Measurements from ENCODE around the gene EIF5A. TPM values are rescaled to one million over a fixed set of nuclear protein-coding genes. Genes with fewer than 3 reads are reported as not detected.
A peak's percentile ranks its signal among the peaks of the same experiment; 100 is the strongest.

The EIF5A gene
- total and polyA plus RNA-seq, 5 donors from 2014 or later = 210 to 631 (median 413) TPM

DNA sequence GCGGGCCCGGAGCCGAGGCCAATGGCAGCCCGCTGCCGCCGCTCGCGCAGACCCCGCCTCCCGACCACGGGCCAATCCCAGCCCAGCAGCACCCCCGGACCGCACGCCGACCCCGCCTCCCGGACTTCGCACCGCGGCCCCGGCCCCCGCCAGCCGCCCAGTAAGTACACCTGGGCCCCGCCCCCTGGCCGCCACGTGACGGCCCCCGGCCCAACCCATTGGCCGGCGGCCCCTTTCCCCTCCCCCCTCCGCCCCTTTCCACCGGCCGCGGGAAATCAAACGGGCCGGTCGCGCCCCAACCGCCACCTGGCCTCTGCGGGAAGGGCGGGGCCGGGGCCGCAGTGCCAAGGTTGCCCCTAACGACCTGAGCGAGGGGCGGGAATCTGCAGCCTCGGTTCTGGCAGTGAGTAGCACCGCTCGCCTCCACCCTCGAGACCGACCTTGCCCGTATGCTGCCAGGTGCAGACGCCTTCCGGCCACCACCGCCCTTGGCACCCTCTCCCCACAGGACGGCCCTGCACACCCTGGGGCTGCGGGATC is 12.7 kb upstream of the EIF5A start, which contains the start of gene YBX2:
Gene YBX2 (minus strand): TSS at position 26 of the 540 bp plus-strand sequence. CDS start 139 bp downstream, outside the sequence.
- Histone ChIP-seq H3K4me3 (ENCODE audit: low read depth, low read length) (peak within 1 kb of the TSS; percentile 26), H3K27me3 (ENCODE audit: control insufficient read depth, insufficient read depth, low read length) (peaks cover 10% of the 10 kb centered on the region), H3K27ac (ENCODE audit: insufficient read depth, low read length, poor library complexity, severe bottlenecking) (no peak within 1 kb of the TSS), H3K9me3 (ENCODE audit: control insufficient read depth in 2 of 2, low read length in 2 of 2) (no peaks in the 10 kb centered on the region), H3K36me3 (ENCODE audit: control insufficient read depth, insufficient read depth, low read length) (no peaks in the 10 kb centered on the region), H3K4me1 (ENCODE audit: control insufficient read depth, insufficient read depth, low read length, poor library complexity, severe bottlenecking) (peaks cover 31% of the 10 kb centered on the region)
- Mint-ChIP-seq H3K27ac (peak within 1 kb of the TSS; percentile 76 to 79 (median 76)), H3K9me3 (peaks cover 0 to 1% (median 0%) of the 10 kb centered on the region in 7 donors), H3K4me1 (peaks cover 4 to 27% (median 9%) of the 10 kb centered on the region in 4 donors), H3K27me3 (peaks cover 37% of the 10 kb centered on the region), H3K4me3 (peak within 1 kb of the TSS; percentile 72 to 86 (median 82)), H3K36me3 (peaks cover 3% of the 10 kb centered on the region)
- peak; percentile 69 to 74 for ATAC-seq (ENCODE audit: low read depth in 2 of 2)
- peak; percentile 49 to 75 (median 69) for DNase-seq

DNA sequence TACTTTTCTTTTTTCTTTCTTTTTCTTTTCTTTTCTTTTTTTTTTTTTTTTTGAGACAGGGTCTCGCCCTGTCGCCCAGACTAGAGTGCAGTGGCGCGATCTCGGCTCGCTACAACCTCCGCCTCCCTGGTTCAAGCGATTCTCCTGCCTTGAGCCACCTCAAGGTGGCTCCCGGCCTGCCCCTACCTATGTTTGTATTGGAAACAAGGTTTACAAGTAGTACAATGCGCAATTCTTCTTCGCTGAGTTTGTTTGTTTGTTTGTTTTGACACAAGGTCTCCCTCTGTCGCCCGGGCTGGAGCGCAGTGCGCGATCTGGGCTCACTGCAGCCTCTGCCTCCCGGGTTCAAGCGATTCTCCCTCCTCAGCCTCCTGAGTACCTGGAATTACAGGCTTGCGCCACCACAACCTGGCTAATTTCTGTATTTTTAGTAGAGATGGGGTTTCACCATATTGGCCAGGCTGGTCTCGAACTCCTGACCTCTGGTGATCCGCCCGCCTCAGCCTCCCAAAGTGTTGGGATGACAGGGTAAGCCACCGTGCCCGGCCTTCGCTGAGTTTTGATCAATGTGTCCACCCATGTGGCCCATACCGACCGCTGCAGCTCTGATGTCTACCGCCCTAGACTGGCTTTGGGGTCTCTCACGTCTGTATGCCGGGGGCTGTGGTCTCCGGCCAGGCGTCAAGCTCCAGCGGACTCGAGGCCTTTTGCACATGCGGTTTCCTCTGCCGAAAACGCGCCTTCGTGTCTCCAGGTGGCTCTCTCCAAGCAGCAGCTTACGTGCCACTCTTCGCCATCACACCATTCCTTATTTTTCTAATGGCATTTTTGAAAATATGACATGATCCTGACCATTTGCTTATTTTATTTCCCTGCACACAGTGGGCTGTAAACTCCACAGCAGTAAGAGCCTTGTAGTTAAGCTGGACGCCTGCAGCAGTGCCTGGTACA is 11.9 kb upstream of the EIF5A start:
- H3K36me3 ChIP-seq (ENCODE audit: control insufficient read depth, insufficient read depth, low read length) = no peaks in the 10 kb centered on the region
- DNase-seq (no peak), ATAC-seq (ENCODE audit: low read depth in 2 of 2) (no peak)
- peaks cover 3% of the 10 kb centered on the region for H3K36me3 Mint-ChIP-seq
- H3K27me3 ChIP-seq (ENCODE audit: control insufficient read depth, insufficient read depth, low read length) = peaks cover 10% of the 10 kb centered on the region
- H3K4me3 Mint-ChIP-seq = peak overlapping the region; percentile 62 to 86 (median 82)
- peak overlapping the region; percentile 45 to 79 (median 76) for H3K27ac Mint-ChIP-seq
- H3K4me1 ChIP-seq (ENCODE audit: control insufficient read depth, insufficient read depth, low read length, poor library complexity, severe bottlenecking) = peaks cover 31% of the 10 kb centered on the region
- H3K9me3 Mint-ChIP-seq = peaks cover 0 to 2% (median 0%) of the 10 kb centered on the region in 7 donors
- no peaks in the 10 kb centered on the region for H3K9me3 ChIP-seq (ENCODE audit: control insufficient read depth in 2 of 2, low read length in 2 of 2)
- H3K4me3 ChIP-seq (ENCODE audit: low read depth, low read length) = peak overlapping the region; percentile 26
- H3K4me1 Mint-ChIP-seq = peaks cover 4 to 27% (median 9%) of the 10 kb centered on the region in 4 donors
- H3K27ac ChIP-seq (ENCODE audit: insufficient read depth, low read length, poor library complexity, severe bottlenecking) = no peak overlapping the region
- H3K27me3 Mint-ChIP-seq = peaks cover 39% of the 10 kb centered on the region

DNA sequence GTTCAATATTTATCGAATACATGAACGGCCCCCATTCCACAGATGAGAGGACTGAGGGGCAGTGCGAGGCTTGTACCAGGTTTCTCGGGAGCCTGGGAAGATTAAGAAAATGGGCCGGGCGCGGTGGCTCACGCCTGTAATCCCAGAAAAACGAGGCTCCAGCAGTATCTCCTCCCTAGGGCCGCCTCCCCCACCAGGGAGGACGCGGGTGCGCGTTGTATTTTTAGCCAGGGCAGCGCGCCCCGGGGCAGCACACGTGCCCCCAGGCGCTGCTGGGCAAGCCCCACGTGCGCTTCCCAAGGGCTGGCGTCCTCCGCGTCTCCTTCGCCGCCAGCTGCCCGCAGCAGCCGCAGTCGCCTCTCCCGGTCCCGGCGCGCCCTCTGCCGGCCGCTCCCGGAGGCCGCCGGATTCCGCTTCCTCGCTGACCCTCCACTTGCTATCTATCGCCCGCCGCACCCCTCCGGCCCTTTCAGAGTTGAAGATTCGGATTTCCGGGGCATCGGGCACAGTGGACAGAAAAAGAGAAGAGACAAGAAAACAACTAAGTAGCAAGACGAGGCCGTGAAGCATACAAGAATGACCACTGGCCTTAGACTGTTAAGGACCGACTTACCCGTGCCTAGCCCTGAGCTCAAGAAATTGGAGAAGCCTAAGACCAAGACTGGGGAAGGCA is 11.1 kb upstream of the EIF5A start:
- peaks cover 10% of the 10 kb centered on the region for H3K27me3 ChIP-seq (ENCODE audit: control insufficient read depth, insufficient read depth, low read length)
- H3K4me3 Mint-ChIP-seq = peak overlapping the region in 2 of 4 donors; percentile 28 to 48

DNA sequence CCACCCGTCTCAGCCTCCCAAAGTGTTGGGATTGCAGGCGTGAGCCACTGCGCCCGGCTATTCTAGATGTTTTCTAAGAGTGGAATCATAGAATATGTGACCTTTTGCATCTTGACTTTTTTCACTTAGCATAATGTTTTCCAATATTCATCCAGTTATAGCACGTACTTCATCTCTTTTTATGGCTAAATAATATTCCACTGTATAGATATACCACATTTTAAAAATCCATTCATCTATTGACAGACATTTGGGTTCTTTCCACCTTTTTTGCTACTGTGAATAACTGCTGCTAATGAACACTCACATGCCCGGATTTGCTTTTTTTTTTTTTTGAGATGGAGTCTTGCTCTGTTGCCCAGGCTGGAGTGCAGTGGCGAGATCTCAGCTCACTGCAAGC is 3.2 kb upstream of the EIF5A start:
- ATAC-seq (ENCODE audit: low read depth in 2 of 2) = no peak
- H3K9me3 ChIP-seq (ENCODE audit: control insufficient read depth in 2 of 2, low read length in 2 of 2) = no peaks in the 10 kb centered on the region
- H3K9me3 Mint-ChIP-seq = peaks cover 0 to 2% (median 0%) of the 10 kb centered on the region in 7 donors
- H3K36me3 ChIP-seq (ENCODE audit: control insufficient read depth, insufficient read depth, low read length) = no peaks in the 10 kb centered on the region
- H3K4me1 ChIP-seq (ENCODE audit: control insufficient read depth, insufficient read depth, low read length, poor library complexity, severe bottlenecking) = peaks cover 21% of the 10 kb centered on the region
- no peak overlapping the region for H3K27ac Mint-ChIP-seq
- no peak overlapping the region for H3K4me3 ChIP-seq (ENCODE audit: low read depth, low read length)
- H3K27me3 Mint-ChIP-seq = peaks cover 17% of the 10 kb centered on the region
- no peak overlapping the region for H3K27ac ChIP-seq (ENCODE audit: insufficient read depth, low read length, poor library complexity, severe bottlenecking)
- H3K4me1 Mint-ChIP-seq = peaks cover 0 to 15% (median 7%) of the 10 kb centered on the region in 4 donors
- no peak for DNase-seq
- peaks cover 2% of the 10 kb centered on the region for H3K36me3 Mint-ChIP-seq
- H3K27me3 ChIP-seq (ENCODE audit: control insufficient read depth, insufficient read depth, low read length) = peaks cover 2% of the 10 kb centered on the region
- no peak overlapping the region for H3K4me3 Mint-ChIP-seq

More for the DNA sequence above, 11.1 kb upstream of the EIF5A start:
- H3K36me3 ChIP-seq (ENCODE audit: control insufficient read depth, insufficient read depth, low read length) = no peaks in the 10 kb centered on the region
- Mint-ChIP-seq H3K9me3 (peaks cover 0 to 2% (median 0%) of the 10 kb centered on the region in 7 donors), H3K4me1 (peaks cover 4 to 27% (median 9%) of the 10 kb centered on the region in 4 donors), H3K27me3 (peaks cover 41% of the 10 kb centered on the region), H3K36me3 (peaks cover 3% of the 10 kb centered on the region), H3K27ac (peak overlapping the region in 1 of 3 donors; percentile 93)
- ATAC-seq (ENCODE audit: low read depth in 2 of 2) (peak; percentile 28 to 33), DNase-seq (peak; percentile 46 to 63 (median 53))
- H3K27ac ChIP-seq (ENCODE audit: insufficient read depth, low read length, poor library complexity, severe bottlenecking) = no peak overlapping the region
- H3K4me1 ChIP-seq (ENCODE audit: control insufficient read depth, insufficient read depth, low read length, poor library complexity, severe bottlenecking) = peaks cover 31% of the 10 kb centered on the region
- no peaks in the 10 kb centered on the region for H3K9me3 ChIP-seq (ENCODE audit: control insufficient read depth in 2 of 2, low read length in 2 of 2)
- no peak overlapping the region for H3K4me3 ChIP-seq (ENCODE audit: low read depth, low read length)

DNA sequence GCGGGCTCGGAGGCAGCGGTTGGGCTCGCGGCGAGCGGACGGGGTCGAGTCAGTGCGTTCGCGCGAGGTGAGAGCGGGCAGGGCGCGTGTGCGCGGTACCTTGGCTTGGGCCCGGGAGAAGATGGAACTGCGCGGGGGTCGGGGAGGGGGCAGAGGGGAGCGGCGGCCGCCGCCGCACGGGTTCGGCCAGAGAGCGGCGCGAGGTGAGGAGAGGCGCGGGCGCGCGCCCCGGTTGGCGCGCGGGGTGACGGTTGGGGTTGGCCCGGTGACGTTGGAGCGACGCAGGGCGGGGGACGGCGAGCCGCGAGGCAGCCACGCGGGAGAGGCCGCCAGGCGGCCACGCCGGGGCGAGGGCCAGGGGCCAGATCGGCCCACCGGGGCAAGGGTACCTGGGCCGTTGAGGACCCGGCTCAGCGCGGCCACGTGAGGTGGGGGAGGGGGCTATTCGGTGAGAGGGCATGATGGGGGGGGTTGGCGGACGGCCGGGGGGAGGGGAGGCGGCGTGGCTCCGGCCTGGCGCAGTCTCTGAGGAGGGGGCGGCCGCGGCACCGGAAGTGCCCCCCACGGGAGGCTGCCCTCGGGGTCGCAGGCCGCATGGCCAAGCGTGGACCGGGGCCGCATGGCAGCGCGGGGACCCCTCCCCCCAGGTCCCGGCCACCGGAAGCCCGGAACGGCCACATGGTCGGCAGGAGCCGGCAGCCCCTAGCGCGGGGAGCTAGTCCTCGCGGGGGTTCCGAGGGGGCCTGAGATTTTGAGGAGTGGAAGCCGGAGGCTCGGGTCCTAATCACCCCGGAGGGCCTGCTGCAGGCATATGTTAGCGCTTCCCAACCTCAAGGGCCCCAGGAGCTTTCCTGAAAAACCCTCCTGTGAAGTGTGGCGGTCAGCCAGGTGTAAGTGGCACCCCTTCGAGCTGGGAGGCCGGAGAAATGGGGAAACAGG is 527 bp downstream of the EIF5A start:
- H3K9me3 Mint-ChIP-seq = peaks cover 0 to 2% (median 0%) of the 10 kb centered on the region in 7 donors
- H3K36me3 ChIP-seq (ENCODE audit: control insufficient read depth, insufficient read depth, low read length) = peaks cover 36% of the 10 kb centered on the region
- H3K4me1 Mint-ChIP-seq = peaks cover 6 to 48% (median 30%) of the 10 kb centered on the region in 4 donors
- H3K36me3 Mint-ChIP-seq = peaks cover 31% of the 10 kb centered on the region
- H3K27me3 ChIP-seq (ENCODE audit: control insufficient read depth, insufficient read depth, low read length) = no peaks in the 10 kb centered on the region
- H3K27ac Mint-ChIP-seq = peak overlapping the region; percentile 99 to 100 (median 99)
- H3K4me3 Mint-ChIP-seq = peak overlapping the region; percentile 93 to 98 (median 96)
- peaks cover 6% of the 10 kb centered on the region for H3K27me3 Mint-ChIP-seq
- no peaks in the 10 kb centered on the region for H3K9me3 ChIP-seq (ENCODE audit: control insufficient read depth in 2 of 2, low read length in 2 of 2)
- peak in 2 of 3 donors; percentile 56 to 61 for DNase-seq
- H3K4me3 ChIP-seq (ENCODE audit: low read depth, low read length) = peak overlapping the region; percentile 97
- H3K27ac ChIP-seq (ENCODE audit: insufficient read depth, low read length, poor library complexity, severe bottlenecking) = peak overlapping the region; percentile 100
- no peak for ATAC-seq (ENCODE audit: low read depth in 2 of 2)
- H3K4me1 ChIP-seq (ENCODE audit: control insufficient read depth, insufficient read depth, low read length, poor library complexity, severe bottlenecking) = peaks cover 53% of the 10 kb centered on the region

DNA sequence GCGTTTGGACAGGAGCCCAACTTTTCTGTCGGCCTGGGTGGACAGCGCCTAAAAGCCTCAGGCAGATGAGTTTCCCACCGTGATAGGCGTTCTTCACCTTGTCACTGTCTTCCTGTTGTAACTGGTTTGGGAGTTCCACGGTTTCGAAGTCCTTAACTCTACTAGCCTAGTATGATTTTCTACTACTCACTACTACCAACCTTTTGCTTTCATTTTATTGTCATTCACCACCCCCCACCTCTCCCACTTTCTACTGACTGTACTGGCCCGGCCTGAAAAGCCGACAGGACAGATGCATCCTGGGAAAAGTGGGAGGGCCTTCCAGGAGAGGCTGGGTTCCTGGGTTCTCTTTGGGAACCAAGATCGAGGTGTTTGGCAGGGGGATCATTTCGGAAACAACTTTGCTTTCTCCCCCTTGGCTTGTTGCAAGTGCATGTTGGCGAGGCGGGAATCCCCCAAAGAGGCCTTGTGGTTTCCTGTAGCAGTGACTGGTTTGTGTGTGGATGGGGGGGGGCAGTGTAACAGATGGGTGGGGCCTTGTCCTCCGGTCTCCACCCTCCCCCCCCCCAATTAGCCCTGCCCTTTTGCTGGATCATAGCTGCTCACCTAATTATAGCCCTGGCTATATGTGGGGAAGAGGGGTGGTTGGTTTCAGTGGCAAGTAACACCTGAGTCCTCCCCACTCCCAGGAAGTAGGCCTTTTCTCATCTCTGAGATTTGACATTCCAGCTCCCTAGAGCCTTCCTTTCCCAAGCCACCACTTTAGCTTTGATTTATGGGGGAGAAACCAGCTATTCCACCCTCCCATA is 1.4 kb downstream of the EIF5A start:
- Mint-ChIP-seq H3K9me3 (peaks cover 0 to 2% (median 0%) of the 10 kb centered on the region in 7 donors), H3K4me1 (peaks cover 6 to 57% (median 32%) of the 10 kb centered on the region in 4 donors), H3K27me3 (peaks cover 6% of the 10 kb centered on the region), H3K4me3 (peak overlapping the region; percentile 89 to 98 (median 95)), H3K36me3 (peaks cover 35% of the 10 kb centered on the region), H3K27ac (peak overlapping the region; percentile 94 to 99 (median 98))
- peaks cover 44% of the 10 kb centered on the region for H3K36me3 ChIP-seq (ENCODE audit: control insufficient read depth, insufficient read depth, low read length)
- peak; percentile 85 to 95 (median 91) for DNase-seq
- no peaks in the 10 kb centered on the region for H3K27me3 ChIP-seq (ENCODE audit: control insufficient read depth, insufficient read depth, low read length)
- H3K4me1 ChIP-seq (ENCODE audit: control insufficient read depth, insufficient read depth, low read length, poor library complexity, severe bottlenecking) = peaks cover 60% of the 10 kb centered on the region
- H3K4me3 ChIP-seq (ENCODE audit: low read depth, low read length) = peak overlapping the region; percentile 97
- H3K27ac ChIP-seq (ENCODE audit: insufficient read depth, low read length, poor library complexity, severe bottlenecking) = peak overlapping the region; percentile 100
- no peaks in the 10 kb centered on the region for H3K9me3 ChIP-seq (ENCODE audit: control insufficient read depth in 2 of 2, low read length in 2 of 2)
- ATAC-seq (ENCODE audit: low read depth in 2 of 2) = peak; percentile 22 to 29
